Lower lobe of right lung (tissue), 2 donors: Measurements from ENCODE around the gene NDUFAF8. TPM values are rescaled to one million over a fixed set of nuclear protein-coding genes. Genes with fewer than 3 reads are reported as not detected.
A peak's percentile ranks its signal among the peaks of the same experiment; 100 is the strongest.

ENCODE experiments used
- ATAC-seq, 2 donors: fragments of 200-7000 bp; cut with Tn5 transposase; one replicate each; pipeline ENCODE4 v1.9.1; 2020 to 2022; ENCODE audit warnings: mild to moderate bottlenecking in 2 of 2, moderate library complexity in 2 of 2
- DNase-seq: peaks from one replicate; pipeline ENCODE4 v3.0.0-alpha.2; 2020
- H3K27ac ChIP-seq: fragments of 200-600 bp; one replicate; pipeline ENCODE4 v1.8.0; 2022
- H3K27me3 ChIP-seq: fragments of 200-600 bp; one replicate; pipeline ENCODE4 v1.8.0; 2022; ENCODE audit warnings: low read depth
- H3K36me3 ChIP-seq: fragments of 200-600 bp; one replicate; pipeline ENCODE4 v1.8.0; 2022; ENCODE audit warnings: mild to moderate bottlenecking
- H3K4me1 ChIP-seq: fragments of 200-600 bp; one replicate; pipeline ENCODE4 v1.8.0; 2022
- H3K4me3 ChIP-seq: fragments of 200-600 bp; one replicate; pipeline ENCODE4 v1.8.0; 2022; ENCODE audit warnings: mild to moderate bottlenecking
- H3K9me3 ChIP-seq: fragments of 200-600 bp; one replicate; pipeline ENCODE4 v1.8.0; 2022
- intact Hi-C: fragments of 100-400 bp; cut with DNase I; formaldehyde crosslinking; loops from one replicate; pipeline ENCODE4 v1.11.0; 2022
- total RNA-seq: library from RNA; stranded (reverse); fragmentation: NEBNext Ultra II Directional; extraction: Animal tissue kit (Norgen Biotek cat#: 25700); gene quantifications from one replicate; pipeline ENCODE4 v1.2.1, GENCODE V29; 2021
- TF ChIP-seq, protein P1 (sequence below): fragments of 200-600 bp; IDR thresholded peaks from one replicate; pipeline ENCODE4 v1.8.0; 2022; ENCODE audit warnings: antibody characterized with exemption, mild to moderate bottlenecking
- donor health status: DM: no; HTN: yes; CAD: no; lungs with severe emphysema.

The NDUFAF8 gene
- total RNA-seq, 1 donor from 2014 or later = 24.3 TPM

DNA sequence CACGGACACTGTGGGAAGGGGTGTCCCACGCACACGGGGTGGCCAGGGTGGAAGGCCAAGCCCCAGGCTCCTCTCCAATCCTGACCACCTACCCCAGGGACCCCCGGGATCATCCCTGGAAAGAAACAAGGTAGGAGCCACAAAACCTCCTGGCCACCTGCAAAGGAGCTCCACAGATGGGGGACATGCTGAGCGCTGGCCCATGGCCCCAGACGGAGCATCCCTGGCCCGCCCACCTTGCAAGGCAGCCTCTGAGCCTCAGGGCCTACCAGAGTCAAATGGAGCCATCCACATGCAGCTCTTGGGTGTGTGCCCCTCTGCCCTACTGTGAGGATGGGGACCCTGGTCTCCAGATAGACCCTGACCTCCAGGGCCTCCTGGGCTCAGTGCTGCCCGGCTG lies 39.7 kb downstream of the NDUFAF8 start:
- Histone ChIP-seq H3K27ac (peak overlapping the region; percentile 66), H3K4me3 (no peak overlapping the region), H3K9me3 (no peaks in the 10 kb centered on the region), H3K4me1 (peaks cover 27% of the 10 kb centered on the region), H3K36me3 (peaks cover 86% of the 10 kb centered on the region), H3K27me3 (no peaks in the 10 kb centered on the region)
- DNase-seq (no peak), ATAC-seq (no peak)
- TF ChIP-seq, protein P1, sequence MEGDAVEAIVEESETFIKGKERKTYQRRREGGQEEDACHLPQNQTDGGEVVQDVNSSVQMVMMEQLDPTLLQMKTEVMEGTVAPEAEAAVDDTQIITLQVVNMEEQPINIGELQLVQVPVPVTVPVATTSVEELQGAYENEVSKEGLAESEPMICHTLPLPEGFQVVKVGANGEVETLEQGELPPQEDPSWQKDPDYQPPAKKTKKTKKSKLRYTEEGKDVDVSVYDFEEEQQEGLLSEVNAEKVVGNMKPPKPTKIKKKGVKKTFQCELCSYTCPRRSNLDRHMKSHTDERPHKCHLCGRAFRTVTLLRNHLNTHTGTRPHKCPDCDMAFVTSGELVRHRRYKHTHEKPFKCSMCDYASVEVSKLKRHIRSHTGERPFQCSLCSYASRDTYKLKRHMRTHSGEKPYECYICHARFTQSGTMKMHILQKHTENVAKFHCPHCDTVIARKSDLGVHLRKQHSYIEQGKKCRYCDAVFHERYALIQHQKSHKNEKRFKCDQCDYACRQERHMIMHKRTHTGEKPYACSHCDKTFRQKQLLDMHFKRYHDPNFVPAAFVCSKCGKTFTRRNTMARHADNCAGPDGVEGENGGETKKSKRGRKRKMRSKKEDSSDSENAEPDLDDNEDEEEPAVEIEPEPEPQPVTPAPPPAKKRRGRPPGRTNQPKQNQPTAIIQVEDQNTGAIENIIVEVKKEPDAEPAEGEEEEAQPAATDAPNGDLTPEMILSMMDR = no peak
- intact Hi-C loops = no loop called here

DNA sequence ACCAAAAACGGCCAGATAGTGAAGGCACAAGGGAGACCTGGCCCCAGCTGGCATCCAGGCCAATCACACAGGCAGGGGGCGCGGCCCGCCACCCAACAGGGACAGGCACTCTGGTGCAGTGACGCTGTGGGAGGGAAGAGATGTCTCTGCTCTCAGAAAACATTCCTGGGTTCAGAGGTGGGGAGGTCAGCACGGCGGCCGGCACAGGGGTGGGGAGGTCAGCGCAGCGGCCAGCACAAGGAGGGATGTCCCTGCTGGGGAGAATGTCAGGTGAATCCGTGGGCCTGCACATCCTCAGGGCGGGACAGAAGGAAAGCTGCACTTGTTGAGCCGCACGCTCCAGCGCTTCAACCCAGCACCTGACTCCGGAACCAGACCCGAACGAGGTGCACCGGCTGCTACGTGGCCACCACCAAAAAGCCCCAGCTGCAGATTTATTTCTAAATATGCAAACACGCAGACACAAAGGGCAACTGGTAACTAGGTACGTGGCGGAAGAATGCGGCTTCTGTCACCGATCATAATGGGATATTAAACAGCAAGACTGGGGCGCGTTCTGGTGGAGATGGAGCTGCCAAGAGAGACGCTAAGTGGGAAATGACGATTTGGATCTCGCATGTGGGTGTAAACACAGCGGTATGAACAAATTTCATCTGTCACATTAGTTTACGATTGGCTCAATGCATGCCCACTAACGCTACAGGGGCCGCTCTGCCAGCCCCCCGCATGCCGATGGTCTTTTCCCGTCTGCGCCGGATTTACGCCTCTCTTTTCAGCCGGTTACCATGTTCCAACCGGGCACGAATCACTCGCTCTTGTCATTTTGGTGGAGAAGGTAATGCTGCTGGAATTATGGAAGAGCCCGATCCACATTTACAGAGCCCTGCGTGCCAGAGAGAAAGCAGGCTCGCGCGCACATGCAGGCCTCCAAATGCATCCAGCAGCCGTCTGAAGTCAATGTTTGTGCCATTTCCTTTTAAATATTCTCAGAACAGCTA lies 40.5 kb downstream of the NDUFAF8 start:
- peak overlapping the region; percentile 66 for H3K27ac ChIP-seq
- TF ChIP-seq, protein P1 = no peak
- no peaks in the 10 kb centered on the region for H3K27me3 ChIP-seq
- no peak for DNase-seq
- intact Hi-C loops = no loop called here
- no peak for ATAC-seq
- peaks cover 27% of the 10 kb centered on the region for H3K4me1 ChIP-seq
- no peak overlapping the region for H3K4me3 ChIP-seq
- H3K9me3 ChIP-seq = no peaks in the 10 kb centered on the region
- H3K36me3 ChIP-seq = peaks cover 86% of the 10 kb centered on the region

DNA sequence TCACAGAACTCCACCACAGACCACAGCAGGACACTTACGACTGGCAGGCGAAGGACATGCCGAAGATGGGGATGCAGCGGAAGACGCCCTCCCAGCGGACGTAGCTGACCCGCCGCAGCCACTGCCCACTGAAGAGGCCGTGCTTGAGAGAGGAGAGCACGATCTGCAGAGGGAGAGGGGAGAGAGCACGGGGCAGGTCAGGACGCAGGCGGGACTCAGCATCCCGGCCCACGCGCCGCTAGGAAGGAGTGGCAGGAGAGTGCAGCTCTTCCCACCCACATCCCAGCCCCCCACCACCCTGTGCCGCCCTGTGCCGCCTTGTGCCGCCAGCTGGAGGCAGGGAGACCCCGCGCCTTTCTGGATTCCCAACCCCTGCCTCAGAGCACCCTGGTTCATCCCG lies 41.5 kb downstream of the NDUFAF8 start:
- intact Hi-C loops = no loop called here
- H3K36me3 ChIP-seq = peaks cover 81% of the 10 kb centered on the region
- TF ChIP-seq, protein P1 = no peak
- no peak for DNase-seq
- H3K27me3 ChIP-seq = no peaks in the 10 kb centered on the region
- no peaks in the 10 kb centered on the region for H3K9me3 ChIP-seq
- H3K4me3 ChIP-seq = no peak overlapping the region
- no peak overlapping the region for H3K27ac ChIP-seq
- no peak for ATAC-seq
- H3K4me1 ChIP-seq = peaks cover 34% of the 10 kb centered on the region

DNA sequence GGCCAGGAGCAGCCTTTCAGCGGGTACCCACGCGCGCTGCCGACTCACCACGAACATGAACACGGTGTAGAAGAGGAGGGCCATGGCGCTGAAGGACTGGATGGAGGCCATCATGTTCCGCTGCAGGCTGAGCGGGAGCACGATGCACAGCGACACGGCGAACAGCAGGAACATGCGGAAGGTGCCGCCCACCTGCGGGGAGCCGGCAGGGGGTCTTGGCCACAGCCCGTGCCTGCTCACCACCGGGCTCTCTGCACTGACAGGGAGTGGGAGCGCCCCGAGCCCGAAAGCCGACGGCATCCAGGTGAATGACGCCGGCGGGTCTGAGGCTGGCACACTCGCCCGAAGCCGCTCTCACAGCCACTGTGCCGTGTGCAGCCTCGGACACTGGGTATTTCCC lies 43.0 kb downstream of the NDUFAF8 start:
- DNase-seq = no peak
- Histone ChIP-seq H3K27me3 (no peaks in the 10 kb centered on the region), H3K36me3 (peaks cover 67% of the 10 kb centered on the region), H3K27ac (no peak overlapping the region), H3K4me3 (no peak overlapping the region), H3K4me1 (peaks cover 41% of the 10 kb centered on the region), H3K9me3 (no peaks in the 10 kb centered on the region)
- ATAC-seq = no peak
- intact Hi-C loops = no loop called here
- TF ChIP-seq, protein P1 = no peak

DNA sequence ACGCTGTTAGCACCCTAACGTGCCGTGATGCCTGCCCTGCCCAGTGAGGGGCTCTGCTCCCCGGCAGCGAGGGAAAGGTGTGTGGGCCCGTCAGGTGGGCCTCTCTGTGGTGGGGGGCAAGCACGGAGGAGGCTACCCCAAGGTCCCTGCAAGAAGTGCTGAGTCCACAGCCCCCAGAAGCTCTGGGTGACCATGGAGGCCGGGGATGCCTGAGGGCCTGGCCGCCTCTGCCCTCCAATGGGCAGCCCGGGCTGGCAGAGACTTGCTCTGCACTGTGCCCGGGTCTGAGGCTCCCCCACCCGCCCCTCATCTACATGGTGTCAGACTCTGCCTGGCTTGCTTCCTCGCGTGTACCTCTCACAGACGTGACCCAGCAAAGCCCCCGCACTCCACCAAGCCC lies 43.8 kb downstream of the NDUFAF8 start:
- TF ChIP-seq, protein P1 = no peak
- Histone ChIP-seq H3K36me3 (peaks cover 71% of the 10 kb centered on the region), H3K9me3 (no peaks in the 10 kb centered on the region), H3K27me3 (no peaks in the 10 kb centered on the region), H3K27ac (no peak overlapping the region), H3K4me3 (no peak overlapping the region), H3K4me1 (peaks cover 41% of the 10 kb centered on the region)
- no peak for ATAC-seq
- intact Hi-C loops = no loop called here
- no peak for DNase-seq
